Measurements from ENCODE around the gene RPS27L.
A peak's percentile ranks its signal among the peaks of the same experiment; 100 is the strongest.
"Not testable (repeated sequence)": the region's sequence is repeated elsewhere in the genome, so short reads cannot be mapped to it uniquely, and the experiment has no call there.

The RPS27L gene

DNA sequence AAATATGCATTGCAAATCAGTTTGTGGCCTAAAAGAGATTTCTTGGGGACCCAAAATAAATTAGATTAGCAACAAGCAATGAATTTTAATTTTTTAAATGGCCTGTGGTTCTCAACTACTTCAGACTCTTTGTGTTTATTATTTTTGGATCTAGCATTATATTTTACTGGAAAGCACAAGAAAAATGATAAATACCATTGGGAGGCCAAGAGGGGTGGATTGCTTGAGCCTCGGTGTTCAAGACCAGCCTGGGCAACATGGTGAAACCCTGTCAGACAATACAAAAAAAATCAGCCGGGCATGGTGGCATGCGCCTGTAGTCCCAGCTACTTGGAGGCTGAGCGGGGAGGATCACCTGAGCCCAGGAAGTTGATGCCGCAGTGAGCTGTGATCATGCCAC lies 22.0 kb downstream of the RPS27L start:
- no peak for DNase-seq

DNA sequence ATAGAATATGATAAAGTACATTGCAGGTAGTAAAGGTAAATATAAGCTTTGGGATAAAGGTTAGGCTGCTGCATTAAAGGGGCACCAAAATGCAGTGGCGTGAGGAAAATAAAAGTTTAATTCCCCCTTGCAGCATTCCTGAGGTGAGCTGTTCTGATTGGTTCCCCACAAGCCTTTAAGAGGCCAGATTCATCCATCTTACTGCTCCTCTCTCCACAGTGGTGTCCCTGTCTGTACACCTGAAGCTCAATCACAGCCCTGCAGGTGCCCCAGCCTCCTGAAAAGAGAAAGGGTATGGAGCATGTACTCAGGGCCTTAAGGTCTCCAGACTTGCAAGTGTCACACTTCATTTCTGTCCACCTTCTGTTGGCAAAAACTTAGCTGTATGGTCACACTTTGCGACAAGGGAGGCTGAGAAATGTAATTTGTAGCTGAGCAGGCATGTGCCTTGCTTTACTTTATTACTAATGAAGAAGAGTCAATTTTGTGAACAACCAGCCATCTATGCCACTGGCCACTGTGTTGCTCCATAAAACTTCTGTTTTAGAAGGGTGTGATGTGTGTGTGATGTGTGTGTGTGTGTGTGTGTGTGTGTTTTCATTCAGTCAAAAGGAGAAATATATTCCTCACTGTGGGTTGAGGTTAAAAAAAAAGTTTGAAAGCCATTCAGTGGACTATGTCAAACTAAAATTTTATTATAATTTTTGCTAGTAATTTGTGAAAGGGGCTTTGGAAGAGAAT lies 22.9 kb downstream of the RPS27L start:
- no peak for DNase-seq

DNA sequence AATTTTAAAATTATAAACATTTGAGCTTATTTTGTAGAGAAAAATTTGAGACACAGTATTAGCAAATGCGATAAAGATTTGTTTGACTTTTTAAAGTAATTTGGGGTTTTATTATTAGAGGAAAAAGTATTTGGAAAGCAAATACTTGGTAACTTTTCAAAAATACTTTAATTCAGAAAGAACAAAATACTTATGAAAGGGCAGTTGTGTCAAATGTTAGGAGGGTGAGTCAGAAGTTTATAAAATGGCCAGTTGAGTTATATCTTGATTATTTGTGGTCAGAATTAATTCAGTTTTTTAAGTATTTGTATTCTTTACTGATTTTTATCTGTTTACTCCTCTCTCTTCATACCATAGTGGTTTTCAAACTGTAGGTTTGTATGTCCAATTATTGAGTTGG lies 23.5 kb downstream of the RPS27L start:
- no peak for DNase-seq

DNA sequence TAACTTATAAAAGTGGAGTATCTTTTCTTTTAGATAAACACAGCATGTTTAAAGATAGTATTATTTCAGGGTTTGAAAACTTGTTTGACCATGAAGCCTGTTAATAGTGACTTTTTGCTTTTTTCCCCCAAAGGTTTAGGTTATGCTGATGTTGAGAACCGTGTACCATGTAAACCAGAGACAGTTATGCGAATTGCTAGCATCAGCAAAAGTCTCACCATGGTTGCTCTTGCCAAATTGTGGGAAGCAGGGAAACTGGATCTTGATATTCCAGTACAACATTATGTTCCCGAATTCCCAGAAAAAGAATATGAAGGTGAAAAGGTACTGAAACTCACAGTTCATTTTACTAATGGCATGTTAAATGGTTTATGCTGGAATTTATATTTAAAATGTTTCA lies 30.6 kb downstream of the RPS27L start:
- no peak for DNase-seq

DNA sequence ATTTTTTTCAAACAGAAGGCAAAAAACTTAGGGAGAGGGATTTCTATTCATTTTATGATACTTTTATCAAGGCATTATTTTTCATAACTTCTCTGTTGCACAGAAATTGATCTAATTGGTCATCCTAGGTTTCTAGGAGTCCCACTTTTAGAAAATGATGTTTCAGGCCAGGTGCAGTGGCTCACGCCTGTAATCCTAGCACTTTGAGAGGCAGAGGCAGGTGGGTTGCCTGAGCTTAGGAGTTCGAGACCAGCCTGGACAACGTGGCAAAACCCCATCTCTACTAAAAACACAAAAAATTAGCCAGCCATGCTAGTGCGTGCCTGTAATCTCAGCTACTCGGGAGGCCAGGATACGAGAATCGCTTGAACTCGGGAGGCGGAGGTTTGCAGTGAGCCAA lies 32.8 kb downstream of the RPS27L start:
- DNase-seq: no peak

DNA sequence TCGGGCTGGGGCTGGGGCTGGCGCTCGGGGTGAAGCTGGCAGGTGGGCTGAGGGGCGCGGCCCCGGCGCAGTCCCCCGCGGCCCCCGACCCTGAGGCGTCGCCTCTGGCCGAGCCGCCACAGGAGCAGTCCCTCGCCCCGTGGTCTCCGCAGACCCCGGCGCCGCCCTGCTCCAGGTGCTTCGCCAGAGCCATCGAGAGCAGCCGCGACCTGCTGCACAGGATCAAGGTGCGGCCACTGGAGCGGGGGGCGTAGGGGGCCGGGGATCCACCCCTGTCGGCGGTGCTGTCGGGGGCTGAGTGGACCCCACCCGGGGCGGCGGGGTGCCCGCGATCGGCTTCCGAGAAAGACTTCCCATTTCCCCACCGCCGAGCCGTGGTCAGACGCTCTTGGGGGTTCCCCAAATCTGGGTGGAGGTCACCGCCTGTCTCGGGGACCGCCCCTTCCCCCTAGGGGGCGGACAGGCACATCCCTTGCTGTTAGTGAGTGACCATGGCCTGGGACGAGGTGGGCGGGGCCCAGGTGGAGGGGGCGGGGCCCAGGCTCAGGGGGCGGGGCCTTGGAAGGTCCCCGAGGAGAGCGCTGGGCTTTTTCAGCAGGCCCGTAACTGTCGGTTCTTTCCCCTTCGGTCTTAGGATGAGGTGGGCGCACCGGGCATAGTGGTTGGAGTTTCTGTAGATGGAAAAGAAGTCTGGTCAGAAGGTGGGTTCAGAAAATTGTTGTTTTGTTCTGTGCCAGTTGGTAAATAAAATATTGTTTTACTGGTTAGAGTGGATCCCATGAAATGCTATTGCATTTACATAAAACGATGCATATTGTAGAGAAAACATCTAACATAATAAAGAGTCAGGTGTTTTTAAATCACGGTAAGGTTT lies 35.0 kb downstream of the RPS27L start:
- no peak for DNase-seq

DNA sequence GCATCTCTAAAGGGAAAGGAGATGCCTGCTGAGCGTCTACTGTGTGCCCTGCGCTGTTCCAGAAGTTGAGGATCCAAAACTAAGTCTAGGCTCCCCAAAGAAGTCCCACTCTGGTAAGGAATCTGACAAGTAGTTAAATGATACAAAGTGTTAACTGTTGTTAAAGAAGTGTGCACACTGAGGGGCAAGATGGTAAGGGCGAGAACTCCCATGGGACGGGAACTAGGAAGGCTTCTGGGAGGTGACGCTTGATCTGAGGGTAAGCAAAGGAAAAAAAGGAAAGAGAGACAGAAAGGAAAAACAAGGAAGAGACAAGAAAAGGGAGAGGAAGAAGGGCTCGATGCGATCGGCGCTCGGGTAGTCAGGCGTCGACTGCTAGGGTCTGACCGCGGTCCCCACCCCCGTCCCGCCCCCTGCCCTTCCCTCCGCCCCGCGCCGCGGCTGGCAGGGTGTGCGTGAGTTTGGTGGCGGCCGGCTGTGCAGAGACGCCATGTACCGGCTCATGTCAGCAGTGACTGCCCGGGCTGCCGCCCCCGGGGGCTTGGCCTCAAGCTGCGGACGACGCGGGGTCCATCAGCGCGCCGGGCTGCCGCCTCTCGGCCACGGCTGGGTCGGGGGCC lies 35.8 kb downstream of the RPS27L start, which contains the start of gene LACTB:
Gene LACTB (plus strand): TSS at position 480 of the 620 bp plus-strand sequence. CDS start 11 bp downstream, at position 491.
- DNase-seq: peak; percentile 22

DNA sequence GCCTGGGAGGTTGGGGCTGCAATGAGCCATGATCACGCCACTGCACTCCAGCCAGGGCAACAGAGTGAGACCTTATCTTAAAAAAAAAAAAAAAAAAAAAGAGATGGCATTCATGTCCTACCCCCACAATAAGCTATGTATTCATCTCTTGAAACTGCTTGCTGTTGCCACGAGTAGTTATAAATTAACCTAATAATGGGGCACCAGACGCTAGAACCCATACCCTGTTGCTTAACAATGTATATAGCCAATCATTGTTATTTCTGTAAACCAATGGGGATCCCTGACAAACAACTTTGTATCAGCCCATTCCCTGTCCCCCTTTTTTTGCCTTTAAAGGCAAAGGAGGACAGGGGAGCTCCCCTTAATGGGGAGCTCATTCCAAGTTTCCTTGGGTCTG lies 38.4 kb downstream of the RPS27L start:
- DNase-seq: no peak

DNA sequence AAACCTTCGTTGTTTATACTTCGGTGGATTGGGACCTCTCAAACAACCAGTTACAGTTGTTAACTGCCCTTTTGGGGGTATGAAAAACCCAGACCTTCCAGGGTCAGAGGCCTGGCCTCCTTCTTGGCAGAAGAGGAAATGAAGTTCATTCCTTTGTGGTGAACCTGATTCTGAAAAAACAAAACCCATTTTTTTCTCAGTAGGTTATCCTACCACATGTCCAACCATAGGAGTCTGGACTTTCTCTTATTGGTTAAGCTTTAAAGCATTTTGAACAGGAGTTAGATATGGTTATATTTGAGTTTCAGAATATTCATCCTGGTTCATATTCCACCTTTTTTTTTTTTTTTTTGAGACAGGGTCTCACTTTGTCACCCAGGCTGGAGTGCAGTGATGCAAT lies 42.8 kb downstream of the RPS27L start:
- no peak for DNase-seq

DNA sequence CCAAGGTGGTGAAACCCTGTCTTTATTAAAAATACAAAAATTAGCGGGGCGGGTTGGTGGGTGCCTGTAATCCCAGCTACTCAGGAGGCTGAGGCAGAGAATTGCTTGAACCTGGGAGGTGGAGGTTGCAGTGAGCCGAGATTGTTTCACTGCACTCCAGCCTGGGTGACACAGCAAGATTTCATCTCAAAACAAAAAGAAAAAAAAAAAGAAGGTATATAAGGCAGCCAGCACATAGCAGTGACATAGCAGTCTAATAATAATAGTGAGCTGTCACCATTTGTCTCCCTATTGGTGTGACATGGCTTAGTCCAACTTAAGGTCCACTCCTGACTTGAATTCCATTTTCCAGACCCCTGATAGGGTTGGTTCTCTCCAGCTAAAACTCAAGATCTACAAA lies 44.4 kb downstream of the RPS27L start:
- DNase-seq: no peak

DNA sequence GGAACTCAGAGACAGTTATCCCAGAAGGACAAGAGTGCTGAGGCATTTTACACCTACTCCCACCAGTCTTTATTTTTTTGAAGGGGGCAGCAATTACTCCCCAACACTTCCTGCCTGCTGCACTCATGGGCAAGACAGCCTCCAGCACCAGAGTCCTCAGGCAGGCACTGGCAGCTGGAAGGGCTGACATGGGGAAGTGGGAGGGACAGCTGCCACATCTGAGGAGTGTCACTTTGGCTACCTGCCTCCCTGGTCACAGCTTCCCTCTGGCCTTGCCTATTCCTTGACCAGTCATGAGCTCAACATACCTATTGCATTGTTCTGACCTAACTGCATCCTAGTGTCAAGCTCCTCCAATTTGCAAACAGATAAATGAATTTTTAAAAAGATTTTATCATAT lies 45.8 kb downstream of the RPS27L start:
- DNase-seq: no peak

DNA sequence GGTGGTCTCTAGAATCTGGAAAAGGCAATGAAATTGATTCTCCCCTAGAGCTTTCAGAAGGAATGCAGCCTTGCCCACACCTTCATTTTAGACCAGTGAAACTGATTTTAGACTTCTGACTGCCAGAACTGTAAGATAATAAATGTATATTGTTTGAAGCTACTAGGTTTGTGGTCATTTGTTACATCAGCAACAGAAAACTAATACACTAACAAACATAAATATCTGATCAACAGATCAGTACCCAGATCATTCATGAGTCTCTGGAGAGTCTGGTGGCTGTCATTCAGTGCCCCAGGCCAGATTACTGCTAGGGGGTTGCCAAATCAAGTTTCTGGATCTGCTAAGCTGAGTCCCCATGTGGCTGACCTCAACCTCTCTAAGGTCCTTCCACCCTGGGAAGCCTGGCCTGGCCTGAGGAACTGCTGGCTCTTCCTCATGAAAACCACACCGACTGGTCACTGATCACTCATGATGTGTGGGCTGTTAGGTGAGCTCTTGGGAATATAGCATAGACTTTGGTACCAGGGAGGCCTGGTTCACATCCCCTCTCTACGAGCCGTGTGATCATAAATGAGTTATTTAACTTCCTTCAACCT lies 46.8 kb downstream of the RPS27L start:
- no peak for DNase-seq

DNA sequence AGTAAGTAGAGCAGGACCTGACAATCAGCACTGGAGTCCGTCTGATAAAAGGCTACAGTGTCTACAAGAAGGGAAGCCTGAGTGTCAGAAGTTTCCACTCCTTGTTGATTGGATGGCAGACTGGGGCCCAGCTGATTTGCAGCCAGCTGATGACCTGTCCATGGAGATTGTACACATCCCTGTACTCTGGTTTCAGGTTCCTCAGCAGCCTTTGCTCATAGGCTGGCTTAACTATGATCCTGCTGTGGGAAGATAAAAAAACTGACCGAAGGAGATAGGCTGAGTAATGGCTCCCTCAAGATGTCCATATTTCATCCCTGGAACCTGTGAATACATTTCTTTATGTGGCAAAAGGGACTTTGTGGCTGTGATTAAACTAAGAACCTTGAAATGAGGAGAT lies 47.4 kb downstream of the RPS27L start:
- no peak for DNase-seq

DNA sequence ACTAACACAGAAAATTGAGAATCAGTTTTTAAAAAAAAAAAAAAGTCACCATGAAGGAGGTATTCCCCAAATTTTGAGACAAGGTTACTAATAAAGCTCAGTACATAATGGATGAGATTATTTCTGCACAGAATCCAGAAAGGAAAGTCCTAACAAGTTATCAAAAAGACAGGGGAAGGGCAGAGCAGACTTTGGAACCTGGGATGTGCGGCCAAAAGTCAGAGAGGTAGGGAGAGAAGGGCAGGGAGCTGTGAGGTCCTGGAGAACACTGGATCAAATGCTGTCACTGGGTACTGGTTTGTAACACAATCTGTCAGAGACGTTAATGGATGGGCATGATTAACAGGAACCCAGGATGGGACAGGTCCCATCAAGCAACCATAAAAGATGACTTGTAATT lies 47.8 kb downstream of the RPS27L start:
- DNase-seq: no peak

DNA sequence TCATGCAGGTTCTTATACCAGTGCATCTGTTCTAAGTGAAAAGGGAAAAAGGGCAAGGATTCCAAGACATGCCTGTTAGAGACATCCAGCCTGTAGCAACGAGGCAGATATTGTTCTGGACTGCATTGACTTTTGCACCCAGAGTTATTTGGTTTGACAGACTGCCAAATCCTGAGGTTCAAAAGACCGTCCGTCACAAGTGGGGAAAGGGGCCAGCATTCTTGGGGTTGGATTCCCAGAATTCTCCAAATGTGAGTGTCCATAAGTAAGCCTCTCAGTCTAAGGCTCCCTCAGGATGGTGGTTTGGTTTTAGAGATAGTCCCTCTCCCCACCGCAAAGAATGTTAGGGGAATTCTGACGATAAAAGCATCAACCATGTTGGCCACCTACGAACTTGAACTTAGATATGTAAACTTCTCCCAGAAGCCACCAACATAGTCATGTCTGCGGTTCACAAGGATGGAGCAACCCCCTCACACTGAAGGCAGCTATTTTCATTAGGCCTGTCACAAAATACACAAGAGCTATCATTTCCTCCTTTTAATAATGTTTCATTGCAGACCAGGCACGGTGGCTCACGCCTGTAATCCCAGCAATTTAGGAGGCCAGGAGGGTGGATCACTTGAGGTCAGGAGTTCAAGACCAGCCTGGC lies 49.3 kb downstream of the RPS27L start:
- no peak for DNase-seq

DNA sequence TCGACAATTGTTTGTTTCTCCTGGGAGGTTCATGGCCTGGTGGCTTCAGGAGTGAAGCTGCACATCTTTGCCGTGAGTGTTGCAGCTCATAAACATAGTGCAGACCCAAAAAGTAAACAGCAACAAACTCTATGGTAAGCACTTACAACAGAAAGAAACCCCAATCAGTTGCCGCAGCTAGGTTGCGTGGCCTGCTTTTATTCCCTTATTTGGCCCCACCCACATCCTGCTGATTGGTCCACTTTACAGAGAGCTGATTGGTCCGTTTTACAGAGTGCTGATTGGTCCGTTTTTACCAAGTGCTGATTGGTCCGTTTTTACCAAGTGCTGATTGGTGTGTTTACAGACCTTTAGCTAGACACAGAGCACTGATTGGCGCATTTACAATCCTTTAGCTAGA lies 51.9 kb downstream of the RPS27L start:
- DNase-seq: not testable (repeated sequence)

DNA sequence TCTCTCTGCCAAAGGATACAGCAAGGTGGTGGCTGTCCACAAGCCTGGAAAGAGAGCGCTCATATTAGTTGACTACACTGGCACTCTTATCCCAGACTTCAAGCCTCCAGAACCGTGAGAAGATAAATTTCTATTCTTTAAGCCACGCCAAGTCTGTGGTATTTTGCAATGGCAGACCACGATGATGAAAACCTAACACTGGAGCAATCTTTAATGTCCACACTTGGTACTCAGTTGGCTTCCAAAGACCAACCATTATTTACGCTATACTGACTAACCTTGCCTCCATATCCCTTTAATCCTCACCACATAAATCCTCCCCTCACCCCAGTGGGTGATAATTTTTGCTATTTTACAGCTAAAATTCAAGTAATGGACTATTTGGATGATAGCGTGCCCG lies 52.5 kb downstream of the RPS27L start:
- DNase-seq: no peak

DNA sequence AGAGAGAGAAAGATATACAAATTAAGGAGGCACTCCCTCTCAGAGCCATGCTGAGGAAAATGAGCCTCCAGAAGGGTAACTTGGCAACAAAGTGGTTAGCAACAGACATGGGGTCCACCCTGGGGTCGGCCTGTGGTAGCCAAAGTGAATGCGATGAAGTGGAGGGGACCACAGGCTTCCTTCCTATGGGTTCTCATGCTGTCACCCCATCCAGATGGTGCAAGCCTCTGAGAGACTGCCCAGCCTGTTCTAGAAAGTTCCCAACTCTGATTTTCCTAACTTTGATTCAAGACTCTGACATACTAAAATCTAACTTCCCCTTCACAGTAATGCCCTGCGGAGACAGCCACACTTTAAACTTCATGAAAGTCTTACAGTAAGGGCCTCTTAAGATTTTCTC lies 53.9 kb downstream of the RPS27L start:
- no peak for DNase-seq

DNA sequence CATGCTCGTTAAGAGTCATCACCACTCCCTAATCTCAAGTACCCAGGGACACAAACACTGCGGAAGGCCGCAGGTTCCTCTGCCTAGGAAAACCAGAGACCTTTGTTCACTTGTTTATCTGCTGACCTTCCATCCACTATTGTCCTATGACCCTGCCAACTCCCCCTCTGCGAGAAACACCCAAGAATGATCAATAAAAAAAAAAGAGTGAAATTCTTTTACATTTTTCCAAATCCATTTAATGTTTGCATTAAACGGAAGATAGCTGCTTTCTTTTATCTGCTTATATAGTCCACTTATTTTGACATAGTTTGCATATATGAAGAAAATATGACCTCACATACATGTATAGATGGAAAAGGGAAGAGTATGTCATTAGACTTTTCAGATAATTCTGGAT lies 57.7 kb downstream of the RPS27L start:
- DNase-seq: not testable (repeated sequence)

DNA sequence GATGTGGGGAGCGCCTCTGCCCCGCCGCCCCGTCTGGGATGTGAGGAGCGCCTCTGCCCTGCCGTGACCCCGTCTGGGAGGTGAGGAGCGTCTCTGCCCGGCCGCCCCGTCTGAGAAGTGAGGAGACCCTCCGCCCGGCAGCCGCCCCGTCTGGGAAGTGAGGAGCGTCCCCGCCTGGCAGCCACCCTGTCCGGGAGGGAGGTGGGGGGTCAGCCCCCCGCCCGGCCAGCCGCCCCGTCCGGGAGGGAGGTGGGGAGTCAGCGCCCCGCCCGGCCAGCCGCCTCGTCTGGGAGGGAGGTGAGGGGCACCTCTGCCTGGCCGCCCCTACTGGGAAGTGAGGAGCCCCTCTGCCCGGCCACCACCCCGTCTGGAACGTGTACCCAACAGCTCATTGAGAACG lies 58.4 kb downstream of the RPS27L start:
- DNase-seq: not testable (repeated sequence)

Data from cortex of kidney (tissue), 1 donor.